Pancreas (tissue), 10 donors: Measurements from ENCODE around the gene OSBPL10. TPM values are rescaled to one million over a fixed set of nuclear protein-coding genes. Genes with fewer than 3 reads are reported as not detected.

Experiments used
- ATAC-seq, 4 donors: fragments of 200-7000 bp; cut with Tn5 transposase; one replicate each; pipeline versions ENCODE4 v1.8.0 to v1.9.1; 2020; ENCODE audit warnings: mild to moderate bottlenecking in 4 of 4, moderate library complexity in 4 of 4
- DNase-seq, 6 donors: peaks; one replicate each; pipeline ENCODE4 v3.0.0-alpha.2; 2020
- FAIRE-seq: peaks from 2 replicates; lab custom pipeline; 2012; peaks lifted over from hg19 to GRCh38; lab: Jason Lieb, UNC
- H3K27ac ChIP-seq, 4 donors: fragments of 200-600 bp; sonication (generic); 1 replicate in 3 of 4; 2 replicates in 1 of 4; pipeline versions ENCODE4 v1.5.0 to v1.8.0; 2020
- H3K27me3 ChIP-seq, 4 donors: fragments of 200-600 bp; one replicate each; pipeline ENCODE4 v1.8.0; 2021
- H3K36me3 ChIP-seq, 3 donors: fragments of 200-600 bp; sonication (generic) in 1 of 3; one replicate each; pipeline versions ENCODE4 v1.5.0 to v1.8.0; 2020 to 2021
- H3K4me1 ChIP-seq, 3 donors: fragments of 200-600 bp; one replicate each; pipeline ENCODE4 v1.8.0; 2021
- H3K4me3 ChIP-seq, 4 donors: fragments of 200-600 bp; sonication (generic) in 2 of 4; one replicate each; pipeline versions ENCODE4 v1.5.0 to v1.8.0; 2020 to 2021
- H3K9me3 ChIP-seq, 4 donors: fragments of 200-600 bp; one replicate each; pipeline ENCODE4 v1.8.0; 2021
- WGBS, 2 donors: extraction: QIAGEN DNeasy Blood & Tissue Kit; methylation state at CpG; one replicate each; pipeline ENCODE4 v1.1.7; 2013; 5-methylcytosine and 5-hydroxymethylcytosine counted together
- intact Hi-C, 3 donors: fragments of 100-400 bp; cut with DNase I; formaldehyde crosslinking; loops; one replicate each; pipeline versions ENCODE4 v1.11.1 to v1.14.2; 2022
- polyA plus RNA-seq, 2 donors: library from polyadenylated mRNA; stranded (reverse); fragments of 200-250 nt; gene quantifications; one replicate each; pipeline ENCODE4 v1.2.3, GENCODE V29; 2013
- total RNA-seq, 6 donors: library from RNA; stranded (reverse); fragmentation: NEBNext Ultra II Directional in 4 of 6; extraction: Animal tissue kit (Norgen Biotek cat#: 25700) in 4 of 6; gene quantifications; one replicate each; pipeline versions ENCODE4 v1.2.1 to v1.2.4, GENCODE V29; 2021 to 2023
- TF ChIP-seq, protein P1 (sequence below), 4 donors: fragments of 200-600 bp; sonication (generic) in 3 of 4; IDR thresholded peaks; one replicate each; pipeline versions ENCODE4 v1.5.0 to v1.8.0; 2021; ENCODE audit warnings: antibody characterized with exemption in 4 of 4
- donor health status: healthy with polysubstance abuse.
- donor health status: DM: no; HTN: no; CAD: no; lungs with moderate emphysema.
- donor health status: DM: no; HTN: no; CAD: no.
- donor health status: control.
- donor health status: control.
- donor health status: Bipolar disorder and iron deficiency.
- donor health status: DM: yes; HTN: yes; CAD: no.
- donor health status: DM: no; HTN: no; CAD: no.
- donor health status: DM: no; HTN: no; CAD: no.
- donor health status: DM: yes; HTN: yes; CAD: no.

The OSBPL10 gene
- total and polyA plus RNA-seq, 8 donors, result 0.57 to 4.0 (median 2.2) TPM

- WGBS, 2 donors, result 98% methylated on average over 5 of the region's 5 CpGs
- Histone ChIP-seq H3K36me3 (no peaks in the 10 kb centered on the region), H3K4me3 (no peak overlapping the region), H3K9me3 (no peaks in the 10 kb centered on the region), H3K27me3 (no peaks in the 10 kb centered on the region), H3K27ac (no peak overlapping the region), H3K4me1 (no peaks in the 10 kb centered on the region)
- no peak for FAIRE-seq
- intact Hi-C loops, result no loop called here
- ATAC-seq, result no peak
- no peak for DNase-seq
- TF ChIP-seq, protein P1, sequence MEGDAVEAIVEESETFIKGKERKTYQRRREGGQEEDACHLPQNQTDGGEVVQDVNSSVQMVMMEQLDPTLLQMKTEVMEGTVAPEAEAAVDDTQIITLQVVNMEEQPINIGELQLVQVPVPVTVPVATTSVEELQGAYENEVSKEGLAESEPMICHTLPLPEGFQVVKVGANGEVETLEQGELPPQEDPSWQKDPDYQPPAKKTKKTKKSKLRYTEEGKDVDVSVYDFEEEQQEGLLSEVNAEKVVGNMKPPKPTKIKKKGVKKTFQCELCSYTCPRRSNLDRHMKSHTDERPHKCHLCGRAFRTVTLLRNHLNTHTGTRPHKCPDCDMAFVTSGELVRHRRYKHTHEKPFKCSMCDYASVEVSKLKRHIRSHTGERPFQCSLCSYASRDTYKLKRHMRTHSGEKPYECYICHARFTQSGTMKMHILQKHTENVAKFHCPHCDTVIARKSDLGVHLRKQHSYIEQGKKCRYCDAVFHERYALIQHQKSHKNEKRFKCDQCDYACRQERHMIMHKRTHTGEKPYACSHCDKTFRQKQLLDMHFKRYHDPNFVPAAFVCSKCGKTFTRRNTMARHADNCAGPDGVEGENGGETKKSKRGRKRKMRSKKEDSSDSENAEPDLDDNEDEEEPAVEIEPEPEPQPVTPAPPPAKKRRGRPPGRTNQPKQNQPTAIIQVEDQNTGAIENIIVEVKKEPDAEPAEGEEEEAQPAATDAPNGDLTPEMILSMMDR (IDR thresholded peaks at IDR 0.05), result no peak
These were observed 335.8 kb downstream of the OSBPL10 start for GRCh38 chr3:31645256-31645655.

DNA sequence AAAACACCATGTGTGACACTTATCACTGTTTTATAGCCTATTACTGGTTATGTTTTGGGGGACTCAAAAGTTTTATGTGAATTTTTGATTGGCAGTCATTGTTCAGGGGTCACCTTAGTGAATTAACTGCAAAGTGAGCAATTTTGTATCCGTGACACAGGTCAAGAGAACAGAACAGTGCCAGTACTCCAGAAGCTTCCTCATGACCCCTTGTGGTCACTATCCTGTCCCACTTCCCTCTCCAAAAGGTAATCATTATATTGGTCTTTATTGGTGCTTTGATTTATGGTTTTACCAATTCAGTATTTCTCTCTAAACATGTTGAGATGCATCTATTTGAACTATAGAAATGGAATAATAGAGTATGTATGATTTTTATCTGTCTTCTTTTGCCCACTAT is 341.2 kb downstream of the OSBPL10 start:
- H3K27ac ChIP-seq, result no peak overlapping the region
- no peaks in the 10 kb centered on the region for H3K27me3 ChIP-seq
- no peak for FAIRE-seq
- intact Hi-C loops, result no loop called here
- no peak for DNase-seq
- H3K4me1 ChIP-seq, result no peaks in the 10 kb centered on the region
- no peaks in the 10 kb centered on the region for H3K9me3 ChIP-seq
- H3K4me3 ChIP-seq, result no peak overlapping the region
- 100% methylated on average over 1 of the region's 1 CpG for WGBS, 2 donors
- ATAC-seq, result no peak
- peaks cover 0 to 4% (median 0%) of the 10 kb centered on the region in 3 donors for H3K36me3 ChIP-seq
- TF ChIP-seq, protein P1 (IDR thresholded peaks at IDR 0.05), result no peak

DNA sequence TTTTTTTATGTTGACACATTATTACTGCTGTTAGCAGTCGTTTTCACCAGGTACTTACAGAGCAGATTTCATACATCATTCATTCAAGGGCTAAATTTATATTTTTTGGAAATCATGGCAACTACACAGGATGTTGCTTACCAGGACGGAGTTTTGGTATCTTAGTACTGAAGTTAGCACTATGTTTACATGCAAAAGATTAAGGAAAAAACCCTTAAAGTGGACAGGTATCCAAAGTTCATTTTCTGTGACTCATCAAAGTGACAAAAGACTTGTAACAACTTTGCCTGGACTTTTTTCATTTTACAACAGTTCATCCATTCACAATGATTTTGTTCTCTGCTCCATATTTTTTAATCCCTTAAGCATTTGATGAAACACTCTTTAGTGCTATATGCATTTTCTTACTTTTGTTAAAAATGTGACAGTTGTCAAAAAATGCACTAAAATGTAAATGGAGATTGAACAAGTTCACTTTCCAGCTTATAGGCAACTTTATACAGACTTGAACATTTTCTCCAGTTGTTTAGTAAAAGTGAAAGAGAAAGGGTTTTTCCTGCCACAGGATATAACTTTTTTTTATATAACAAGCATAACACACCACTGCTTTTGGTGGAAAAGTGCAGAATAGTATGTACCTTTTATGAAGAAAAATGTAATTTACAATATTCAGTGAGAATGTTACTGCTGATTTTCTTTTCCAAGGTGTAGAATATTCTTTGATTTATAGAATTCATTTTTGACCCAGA is 344.2 kb downstream of the OSBPL10 start:
- 48 to 55% methylated on average over 2 of the region's 2 CpGs for WGBS, 2 donors

DNA sequence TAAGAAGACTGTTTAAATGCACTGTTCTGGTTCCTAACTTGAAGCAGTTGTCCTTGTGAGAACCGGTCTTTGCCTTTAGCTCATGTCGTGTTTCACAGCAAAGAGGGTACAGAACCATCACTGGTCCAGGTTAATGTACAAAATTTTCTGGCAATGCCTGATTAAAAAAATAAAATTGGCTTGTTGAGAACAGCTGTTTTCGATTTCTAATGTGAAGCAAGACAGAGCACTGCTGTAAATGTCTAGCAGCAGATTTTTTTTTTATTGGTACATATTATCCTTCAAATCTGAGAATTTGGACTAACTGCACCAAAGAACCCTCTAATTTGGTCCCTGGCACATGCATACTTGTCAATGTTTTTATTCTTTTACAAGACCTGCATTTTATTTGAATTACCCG is 345.0 kb downstream of the OSBPL10 start:
- DNase-seq, result no peak
- intact Hi-C loops, result no loop called here

More for the DNA sequence above, 344.2 kb downstream of the OSBPL10 start:
- FAIRE-seq, result no peak
- no peak for DNase-seq
- no peak for ATAC-seq
- no peaks in the 10 kb centered on the region for H3K27me3 ChIP-seq
- H3K4me3 ChIP-seq, result no peak overlapping the region
- no peak overlapping the region for H3K27ac ChIP-seq
- H3K36me3 ChIP-seq, result peaks cover 0 to 5% (median 3%) of the 10 kb centered on the region in 3 donors
- H3K4me1 ChIP-seq, result no peaks in the 10 kb centered on the region
- H3K9me3 ChIP-seq, result no peaks in the 10 kb centered on the region
- TF ChIP-seq, protein P1 (IDR thresholded peaks at IDR 0.05), result no peak
- intact Hi-C loops, result no loop called here

More for the DNA sequence above, 345.0 kb downstream of the OSBPL10 start:
- Histone ChIP-seq H3K4me3 (no peak overlapping the region), H3K27ac (no peak overlapping the region), H3K27me3 (no peaks in the 10 kb centered on the region), H3K4me1 (no peaks in the 10 kb centered on the region), H3K36me3 (peaks cover 0 to 13% (median 3%) of the 10 kb centered on the region in 3 donors), H3K9me3 (no peaks in the 10 kb centered on the region)
- FAIRE-seq (no peak), ATAC-seq (no peak)
- 86 to 88% methylated on average over 4 of the region's 4 CpGs for WGBS, 2 donors
- TF ChIP-seq, protein P1 (IDR thresholded peaks at IDR 0.05), result no peak
